IPS-11a (cell line): ENCODE data around the gene OR51G2.
"Not testable (repeated sequence)": the region's sequence is repeated elsewhere in the genome, so short reads cannot be mapped to it uniquely, and the experiment has no call there.

Source experiments
- H3K4me3 ChIP-seq: one replicate; pipeline ENCODE4 v1.5.1; 2013; ENCODE audit warnings: low read depth, low read length, control low read depth

The OR51G2 gene, protein sequence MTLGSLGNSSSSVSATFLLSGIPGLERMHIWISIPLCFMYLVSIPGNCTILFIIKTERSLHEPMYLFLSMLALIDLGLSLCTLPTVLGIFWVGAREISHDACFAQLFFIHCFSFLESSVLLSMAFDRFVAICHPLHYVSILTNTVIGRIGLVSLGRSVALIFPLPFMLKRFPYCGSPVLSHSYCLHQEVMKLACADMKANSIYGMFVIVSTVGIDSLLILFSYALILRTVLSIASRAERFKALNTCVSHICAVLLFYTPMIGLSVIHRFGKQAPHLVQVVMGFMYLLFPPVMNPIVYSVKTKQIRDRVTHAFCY

DNA sequence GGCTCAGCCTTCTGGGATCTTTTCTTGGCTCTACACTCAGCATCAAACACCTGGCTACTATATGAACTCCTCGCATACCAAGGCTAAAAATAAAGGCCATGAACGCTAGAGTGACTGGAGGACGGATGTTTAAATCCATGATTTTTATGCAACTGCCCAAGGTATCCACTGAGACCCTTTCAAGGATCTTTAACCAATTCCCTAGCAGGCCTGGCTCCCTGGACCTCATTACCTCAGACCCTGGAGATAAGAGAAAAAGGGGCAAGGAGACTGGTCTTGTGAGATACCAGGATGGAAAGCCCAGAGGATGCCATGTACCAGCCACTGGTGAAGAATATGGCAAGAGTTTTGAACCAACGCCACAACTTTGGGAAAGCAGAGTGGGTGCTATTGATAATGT, at the start of gene OR51G2:
OR51G2 (minus strand) TSS at position 101 of the 400 bp plus-strand sequence. CDS start 3,687 bp downstream, outside the sequence.
- no peak within 1 kb of the TSS for H3K4me3 ChIP-seq

DNA sequence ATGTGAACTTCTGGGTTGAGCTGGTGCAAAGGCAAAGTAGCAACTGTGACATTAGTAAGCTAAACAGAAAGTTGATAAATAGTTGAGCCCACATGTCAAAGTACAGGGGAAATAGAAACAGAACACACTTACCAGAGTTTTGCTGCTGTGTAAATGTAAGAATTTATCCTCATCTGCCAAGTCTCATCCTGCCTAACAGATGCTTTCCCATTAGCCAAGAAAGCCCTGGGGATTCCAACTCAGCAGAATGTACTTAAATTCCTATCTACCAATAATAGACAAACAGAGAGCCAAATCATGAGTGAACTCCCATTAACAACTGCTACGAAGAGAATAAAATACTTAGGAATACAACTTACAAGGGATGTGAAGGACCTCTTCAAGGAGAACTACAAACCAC, 43.7 kb upstream of the OR51G2 start:
- no peak overlapping the region for H3K4me3 ChIP-seq

DNA sequence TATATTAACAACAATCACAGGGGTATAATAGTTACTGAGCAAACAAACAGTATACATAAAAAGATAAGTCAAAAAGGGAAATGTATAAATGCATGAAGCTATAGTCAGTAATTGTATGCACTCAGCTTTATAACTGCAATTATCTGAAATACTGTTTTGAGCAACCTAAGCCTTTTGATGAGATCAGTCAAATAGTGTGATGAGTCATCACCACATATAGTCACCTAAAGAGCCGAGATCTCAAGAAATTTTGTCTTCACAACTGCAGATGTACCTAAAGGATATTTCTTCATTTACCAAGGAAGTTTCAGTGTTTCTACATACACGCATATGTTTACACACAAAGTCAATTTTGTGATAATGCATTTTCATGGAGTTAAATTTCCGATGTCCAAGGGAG, 41.7 kb upstream of the OR51G2 start:
- H3K4me3 ChIP-seq = no peak overlapping the region

DNA sequence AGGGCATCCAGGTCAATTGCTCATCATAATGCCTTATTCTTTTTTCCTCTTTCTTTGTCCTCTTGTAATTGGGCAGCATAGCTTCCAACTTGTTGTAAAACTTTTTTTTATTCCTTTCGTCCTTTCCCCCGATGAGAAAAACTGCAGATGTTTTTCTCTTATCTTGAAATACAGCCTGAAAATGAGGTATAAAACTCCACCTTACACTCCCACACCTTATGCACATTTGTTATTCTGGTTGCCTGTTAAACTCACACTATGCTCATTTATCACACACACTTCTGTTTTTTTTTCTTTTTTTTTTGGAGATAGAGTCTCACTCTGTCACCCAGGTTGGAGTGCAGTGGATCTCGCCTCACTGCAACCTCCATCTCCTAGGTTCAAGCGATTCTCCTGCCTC, 38.2 kb upstream of the OR51G2 start:
- no peak overlapping the region for H3K4me3 ChIP-seq

DNA sequence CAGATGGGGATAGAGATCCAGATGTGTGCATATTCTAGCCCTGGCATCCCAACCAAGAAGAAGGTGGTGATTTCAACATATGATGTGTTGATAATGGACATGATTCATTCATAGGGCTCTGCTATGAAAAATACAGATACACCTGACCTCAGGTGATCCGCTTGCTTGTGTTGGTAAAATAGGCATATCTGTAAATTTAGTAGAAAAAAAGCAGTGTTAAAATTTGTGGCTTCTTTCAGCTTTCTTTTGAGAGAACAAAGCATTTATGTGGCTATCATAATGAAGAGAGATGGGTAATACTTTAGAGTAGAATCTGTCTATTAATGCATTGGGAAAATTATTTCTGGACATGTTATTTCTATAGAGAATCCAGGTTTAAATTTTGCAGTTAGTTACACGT, 36.5 kb upstream of the OR51G2 start, which contains the start of gene OR51A2:
OR51A2 (minus strand) TSS at position 101 of the 400 bp plus-strand sequence; CDS start at position 101, 0 bp downstream.
- H3K4me3 ChIP-seq = not testable (repeated sequence)

DNA sequence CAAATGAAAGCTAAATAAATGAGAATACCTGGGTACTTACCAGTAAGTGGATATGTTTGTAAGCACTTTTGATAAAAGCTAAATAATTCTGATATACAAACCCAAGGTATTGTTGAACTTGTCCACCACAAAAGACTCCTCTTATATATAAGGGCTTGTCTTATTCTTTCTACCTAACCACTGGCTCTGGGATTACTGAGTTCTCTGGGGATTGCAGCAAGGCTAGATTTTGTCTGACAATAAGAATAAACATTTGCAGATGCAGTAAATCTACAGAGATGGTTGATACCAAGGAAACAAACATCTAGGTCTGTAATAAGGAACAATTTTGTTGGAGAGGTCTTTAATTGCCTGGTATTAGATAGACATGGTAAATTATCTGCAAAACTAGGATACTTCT, 28.4 kb upstream of the OR51G2 start, which contains the start of gene OR51A4:
OR51A4 (minus strand) TSS at position 101 of the 400 bp plus-strand sequence. CDS start 505 bp downstream, outside the sequence.
- no peak within 1 kb of the TSS for H3K4me3 ChIP-seq

DNA sequence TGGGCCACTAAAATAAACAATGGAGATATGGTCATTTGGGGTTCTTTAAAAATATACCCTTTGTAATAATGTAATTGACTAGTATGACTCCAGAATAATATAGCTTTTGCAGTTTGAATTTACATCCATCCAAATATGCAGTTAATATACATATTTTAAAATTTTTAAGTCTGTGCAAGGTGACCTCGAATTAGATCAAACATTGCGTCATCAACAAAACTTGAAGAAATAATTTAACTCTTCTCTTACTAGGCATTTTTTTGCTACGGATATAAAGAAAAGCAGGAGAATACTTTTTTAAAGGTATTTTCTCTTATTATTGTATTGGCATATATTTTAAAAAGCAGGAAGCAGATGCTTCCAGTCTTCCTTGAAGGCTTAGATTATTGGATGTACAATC, 17.6 kb upstream of the OR51G2 start:
- H3K4me3 ChIP-seq = no peak overlapping the region

DNA sequence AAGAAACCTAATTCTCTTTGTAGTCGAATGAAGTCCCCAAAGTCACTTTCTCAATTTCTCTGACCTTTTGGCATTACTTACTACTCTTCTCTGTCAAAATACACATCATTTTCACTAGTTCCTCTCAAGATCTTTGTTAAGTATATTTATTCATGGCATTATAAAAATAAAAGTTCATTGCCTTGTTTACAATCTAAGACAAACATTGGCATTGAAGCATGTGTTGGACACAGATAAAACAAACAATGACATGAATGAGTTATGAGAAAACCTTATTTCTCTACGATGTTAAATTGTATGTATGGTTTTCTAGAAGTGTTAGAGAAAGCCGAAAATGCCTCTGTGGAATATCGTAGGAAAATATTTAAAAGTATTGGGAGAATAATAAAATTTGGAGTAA, 13.6 kb upstream of the OR51G2 start:
- no peak overlapping the region for H3K4me3 ChIP-seq

DNA sequence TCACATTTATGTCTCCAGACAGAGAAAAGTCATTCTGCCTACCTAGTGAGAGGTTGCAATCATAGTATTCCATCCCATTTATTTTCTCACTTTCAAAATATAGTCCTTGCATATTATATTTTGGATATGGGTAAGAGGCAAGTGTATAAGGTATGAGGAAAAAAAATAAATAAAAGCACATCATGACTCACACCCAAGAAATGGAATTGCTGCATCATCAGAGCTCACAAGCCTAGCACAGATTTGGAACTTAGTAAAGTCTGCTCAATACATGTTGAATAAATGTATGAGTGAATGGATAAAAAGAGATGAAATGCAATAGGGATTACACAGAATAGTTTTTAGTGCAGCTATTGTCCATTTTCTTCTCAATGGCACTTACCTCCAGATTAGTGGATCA, 7.5 kb upstream of the OR51G2 start:
- no peak overlapping the region for H3K4me3 ChIP-seq

DNA sequence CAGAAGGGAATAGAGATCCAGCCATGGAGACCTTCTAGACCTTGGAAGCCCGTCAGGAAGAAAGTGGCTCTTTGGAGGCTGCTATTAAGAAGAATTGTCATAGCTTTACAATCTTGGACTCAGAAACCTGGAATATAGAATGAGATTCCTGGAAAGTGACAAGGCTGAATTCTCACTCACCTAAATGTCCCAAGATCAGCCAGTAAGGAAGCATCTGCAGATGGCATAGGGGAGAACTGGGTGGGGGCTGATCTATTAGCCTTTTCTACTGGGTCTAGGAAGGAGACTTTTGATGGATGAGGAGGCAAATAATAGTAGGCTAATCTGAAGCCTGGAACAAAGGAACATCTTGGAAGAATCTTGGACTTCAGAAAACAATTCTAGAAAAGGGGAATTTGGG, 5.1 kb upstream of the OR51G2 start, which contains the start of gene OR51G1:
OR51G1 (minus strand) TSS at position 101 of the 400 bp plus-strand sequence; CDS start at position 101, 0 bp downstream.
- H3K4me3 ChIP-seq = no peak within 1 kb of the TSS

DNA sequence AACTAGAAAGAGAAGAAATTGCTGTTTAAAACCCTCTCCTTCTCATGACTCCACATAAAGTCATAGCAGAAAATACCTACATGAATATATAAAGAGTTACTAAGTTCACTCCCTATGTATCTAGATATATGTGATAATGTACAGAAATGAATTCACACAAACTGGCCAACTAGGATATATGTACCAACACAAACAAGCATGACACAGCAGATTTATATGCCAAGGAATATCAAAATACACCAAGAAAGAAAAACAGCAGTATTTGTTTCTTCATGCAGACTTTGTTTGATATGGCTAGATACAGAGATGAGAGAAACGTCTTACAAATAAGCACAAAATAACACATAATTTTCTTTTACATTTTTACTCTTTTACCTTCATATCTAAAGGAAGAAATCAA, 3.2 kb upstream of the OR51G2 start:
- H3K4me3 ChIP-seq = no peak overlapping the region

DNA sequence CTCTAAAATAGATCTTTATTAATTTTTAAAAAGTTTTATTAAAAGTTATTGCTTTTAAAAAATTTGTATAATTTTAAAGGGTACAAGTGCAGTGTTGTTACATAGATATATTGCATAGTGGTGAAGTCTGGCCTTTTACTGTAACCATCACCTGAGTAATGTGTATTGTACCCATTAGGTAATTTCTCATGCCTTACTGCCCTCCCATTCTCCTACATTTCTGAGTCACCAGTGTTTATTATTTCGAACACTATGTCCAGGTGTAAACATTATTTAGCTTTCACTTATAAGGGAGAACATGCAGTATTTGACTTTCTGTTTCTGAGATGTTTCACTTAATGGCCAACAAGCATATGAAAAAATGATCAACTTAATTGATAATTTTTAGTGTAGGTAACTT, 2.6 kb upstream of the OR51G2 start:
- no peak overlapping the region for H3K4me3 ChIP-seq

DNA sequence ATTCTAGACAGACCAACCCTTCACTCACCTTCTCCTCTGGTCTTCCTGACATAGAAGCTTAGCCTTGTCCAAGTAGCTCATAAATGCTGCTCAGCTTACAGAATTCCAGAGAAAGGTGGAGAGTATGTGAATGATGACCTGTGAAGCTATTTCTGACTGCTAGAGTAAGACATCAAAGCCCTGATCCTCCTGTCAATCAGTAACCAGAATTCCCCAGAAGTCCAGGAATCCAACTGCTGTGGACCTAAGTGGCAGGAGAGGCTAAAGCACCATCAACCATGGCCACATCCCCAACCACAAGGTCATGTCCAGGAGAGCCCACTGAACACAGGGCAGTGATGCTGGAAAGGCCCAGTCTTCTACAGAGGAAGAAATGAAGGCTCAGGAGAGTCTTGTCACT, 2.6 kb downstream of the OR51G2 start:
- H3K4me3 ChIP-seq = no peak overlapping the region

DNA sequence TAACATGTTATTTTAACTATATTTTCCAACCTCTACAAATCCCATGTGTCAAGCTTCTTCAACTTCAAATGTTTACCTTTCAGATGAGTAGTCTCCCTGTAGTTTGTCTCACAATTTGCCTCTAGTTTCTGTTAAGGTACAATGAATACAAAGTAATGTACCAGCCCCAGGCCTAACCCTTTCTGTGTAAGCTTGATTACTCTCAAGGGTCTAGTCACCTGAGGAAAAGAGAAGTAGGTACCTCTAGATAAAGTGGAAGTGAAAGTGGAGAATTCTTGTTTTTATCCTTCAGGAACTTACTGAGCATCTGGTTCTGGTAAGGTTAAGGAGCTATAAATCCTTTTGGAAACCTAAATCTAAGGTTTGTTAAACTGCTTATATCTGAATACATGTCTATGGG, 15.7 kb downstream of the OR51G2 start, which contains the start of gene OR51A7:
OR51A7 (plus strand) TSS at position 300 of the 400 bp plus-strand sequence. CDS start 3,587 bp downstream, outside the sequence.
- H3K4me3 ChIP-seq = no peak within 1 kb of the TSS

DNA sequence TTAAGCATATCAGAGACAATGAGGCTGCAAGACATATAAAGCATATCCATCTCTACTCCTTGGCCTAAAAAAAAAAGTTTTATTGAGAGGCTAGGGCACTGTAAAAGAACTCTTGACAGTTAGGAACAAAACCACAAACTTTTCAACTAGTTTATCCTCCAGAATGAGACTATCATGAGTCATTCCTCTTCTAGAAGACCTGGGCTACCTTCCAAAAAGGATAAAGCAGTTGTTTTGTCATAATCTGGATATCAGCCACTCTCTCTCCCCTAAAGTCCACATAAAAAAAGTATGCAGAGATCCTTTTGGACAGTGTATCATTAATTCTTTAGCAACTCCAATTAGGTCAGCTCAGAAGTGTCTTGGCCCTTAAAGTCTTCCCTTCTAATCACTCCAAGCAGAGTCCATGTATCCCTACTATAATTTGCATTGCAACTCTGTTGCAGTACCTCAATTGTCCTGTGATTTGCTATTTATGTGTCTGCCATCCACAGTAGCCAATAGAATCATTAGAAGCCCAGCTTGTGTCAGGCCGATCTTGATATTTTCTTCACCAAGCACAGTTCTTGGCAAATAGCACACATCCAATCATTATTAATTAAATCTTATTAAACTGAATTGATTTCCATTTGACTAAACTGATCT, 27.0 kb downstream of the OR51G2 start:
- no peak overlapping the region for H3K4me3 ChIP-seq

DNA sequence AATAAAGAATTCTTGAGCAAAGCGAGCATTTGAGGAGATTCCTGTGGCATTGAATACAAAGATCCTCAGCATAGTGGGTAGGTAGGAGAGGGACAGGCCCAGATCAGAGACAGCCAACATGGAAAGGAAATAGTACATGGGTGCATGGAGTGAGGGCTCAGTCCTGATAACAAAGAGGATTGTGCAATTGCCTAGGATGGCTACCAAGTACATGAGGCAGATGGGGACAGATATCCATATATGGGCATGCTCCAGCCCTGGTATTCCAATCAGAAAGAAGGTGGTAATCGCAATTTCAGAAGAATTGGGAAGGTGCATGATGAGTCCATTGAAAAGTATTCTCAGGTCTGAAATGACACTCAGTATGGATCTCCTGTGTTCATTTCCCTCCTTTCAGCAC, 28.9 kb downstream of the OR51G2 start:
- no peak overlapping the region for H3K4me3 ChIP-seq

DNA sequence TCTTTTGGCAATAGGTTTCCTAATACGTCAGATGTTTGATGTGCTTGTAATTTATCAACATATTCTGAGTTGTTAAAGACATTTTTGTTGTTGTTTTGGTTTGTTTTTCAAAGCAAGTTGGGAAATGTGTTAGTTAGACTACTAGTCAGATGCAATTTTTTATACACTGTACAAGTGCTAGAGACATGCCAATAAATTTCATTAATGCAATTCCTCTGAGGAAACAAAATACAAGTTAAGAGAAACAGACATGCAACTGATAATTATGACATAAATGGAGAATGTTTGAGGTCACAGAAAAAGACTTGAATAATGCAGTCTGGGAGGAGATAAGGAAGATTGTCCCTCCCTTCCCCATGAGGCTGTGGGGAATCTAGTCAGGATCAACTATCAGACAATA, 31.6 kb downstream of the OR51G2 start:
- no peak overlapping the region for H3K4me3 ChIP-seq

DNA sequence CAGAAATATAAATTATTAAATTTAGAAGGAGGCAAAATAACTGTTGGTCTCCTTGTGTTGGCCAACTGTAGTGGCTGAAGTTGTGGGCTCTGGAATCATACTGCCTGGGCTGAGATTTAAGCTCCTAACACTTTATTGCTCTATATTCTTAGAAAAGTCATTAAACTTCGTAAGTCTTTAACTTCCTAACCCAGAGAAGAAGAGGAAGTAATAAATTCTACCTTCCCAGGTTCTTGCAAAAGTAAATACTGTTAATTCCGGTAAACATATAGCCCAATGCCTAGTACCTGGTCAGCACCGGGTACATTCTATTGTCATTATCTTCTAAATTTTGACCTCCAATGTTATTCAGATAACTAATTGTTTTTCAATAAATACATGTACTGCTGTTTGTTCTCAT, 33.0 kb downstream of the OR51G2 start:
- no peak overlapping the region for H3K4me3 ChIP-seq

DNA sequence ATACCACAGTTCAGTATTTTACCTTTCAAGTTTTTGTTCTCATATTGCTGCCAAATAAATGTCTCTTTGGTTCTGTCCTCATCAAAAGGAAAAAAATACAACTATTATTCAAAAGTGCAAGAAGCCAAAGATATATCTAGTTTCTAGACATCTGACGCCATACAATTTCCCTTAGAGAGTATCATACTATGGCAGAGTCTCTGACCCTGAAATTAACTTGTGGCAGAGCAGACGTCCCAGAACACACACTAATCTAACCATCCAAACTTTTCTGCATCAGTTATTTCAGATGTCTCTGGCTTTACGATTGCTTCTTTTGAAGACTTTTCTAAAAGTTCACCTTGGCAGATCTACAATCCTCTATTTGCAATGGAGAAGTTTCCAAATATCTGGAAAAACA, 34.8 kb downstream of the OR51G2 start:
- no peak overlapping the region for H3K4me3 ChIP-seq

DNA sequence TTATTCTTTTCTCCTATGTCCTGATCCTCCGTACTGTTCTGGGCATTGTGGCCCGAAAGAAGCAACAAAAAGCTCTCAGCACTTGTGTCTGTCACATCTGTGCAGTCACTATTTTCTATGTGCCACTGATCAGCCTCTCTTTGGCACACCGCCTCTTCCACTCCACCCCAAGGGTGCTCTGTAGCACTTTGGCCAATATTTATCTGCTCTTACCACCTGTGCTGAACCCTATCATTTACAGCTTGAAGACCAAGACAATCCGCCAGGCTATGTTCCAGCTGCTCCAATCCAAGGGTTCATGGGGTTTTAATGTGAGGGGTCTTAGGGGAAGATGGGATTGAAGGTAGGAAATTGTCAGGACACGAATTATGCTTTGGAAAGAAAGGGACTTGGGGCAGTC, 36.6 kb downstream of the OR51G2 start:
- no peak overlapping the region for H3K4me3 ChIP-seq

DNA sequence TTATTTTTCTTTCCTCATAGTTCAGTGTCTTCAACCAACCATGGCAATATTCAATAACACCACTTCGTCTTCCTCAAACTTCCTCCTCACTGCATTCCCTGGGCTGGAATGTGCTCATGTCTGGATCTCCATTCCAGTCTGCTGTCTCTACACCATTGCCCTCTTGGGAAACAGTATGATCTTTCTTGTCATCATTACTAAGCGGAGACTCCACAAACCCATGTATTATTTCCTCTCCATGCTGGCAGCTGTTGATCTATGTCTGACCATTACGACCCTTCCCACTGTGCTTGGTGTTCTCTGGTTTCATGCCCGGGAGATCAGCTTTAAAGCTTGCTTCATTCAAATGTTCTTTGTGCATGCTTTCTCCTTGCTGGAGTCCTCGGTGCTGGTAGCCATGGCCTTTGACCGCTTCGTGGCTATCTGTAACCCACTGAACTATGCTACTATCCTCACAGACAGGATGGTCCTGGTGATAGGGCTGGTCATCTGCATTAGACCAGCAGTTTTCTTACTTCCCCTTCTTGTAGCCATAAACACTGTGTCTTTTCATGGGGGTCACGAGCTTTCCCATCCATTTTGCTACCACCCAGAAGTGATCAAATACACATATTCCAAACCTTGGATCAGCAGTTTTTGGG, 37.2 kb downstream of the OR51G2 start, which contains the start of gene OR51T1:
OR51T1 (plus strand) TSS at position 41 of the 641 bp plus-strand sequence; CDS start at position 41, 0 bp downstream.
- no peak within 1 kb of the TSS for H3K4me3 ChIP-seq
